D341Med (cell line): Measurements from ENCODE around the gene CCDC61.

Experiments used
- DNase-seq: peaks from one replicate; pipeline ENCODE4 v3.0.0; 2012; ENCODE audit warnings: low spot score

The CCDC61 gene

GRCh38 chr19:46016426-46017094, 21.3 kb downstream of the CCDC61 start:
- DNase-seq, result peak; percentile 96

GRCh38 chr19:46017095-46017429, 21.8 kb downstream of the CCDC61 start:
- DNase-seq, result no peak

- no peak for DNase-seq
Observed at GRCh38 chr19:46017874-46018675, 22.8 kb downstream of the CCDC61 start.

GRCh38 chr19:46018729-46019251, 23.5 kb downstream of the CCDC61 start:
- no peak for DNase-seq

GRCh38 chr19:46019270-46019669, 24.0 kb downstream of the CCDC61 start:
- DNase-seq, result no peak

GRCh38 chr19:46020819-46021125, 25.5 kb downstream of the CCDC61 start:
- DNase-seq, result no peak

- DNase-seq, result no peak
Observed at GRCh38 chr19:46021531-46022041, 26.3 kb downstream of the CCDC61 start.

- DNase-seq, result no peak
Observed at GRCh38 chr19:46022061-46022430, 26.8 kb downstream of the CCDC61 start.

DNA sequence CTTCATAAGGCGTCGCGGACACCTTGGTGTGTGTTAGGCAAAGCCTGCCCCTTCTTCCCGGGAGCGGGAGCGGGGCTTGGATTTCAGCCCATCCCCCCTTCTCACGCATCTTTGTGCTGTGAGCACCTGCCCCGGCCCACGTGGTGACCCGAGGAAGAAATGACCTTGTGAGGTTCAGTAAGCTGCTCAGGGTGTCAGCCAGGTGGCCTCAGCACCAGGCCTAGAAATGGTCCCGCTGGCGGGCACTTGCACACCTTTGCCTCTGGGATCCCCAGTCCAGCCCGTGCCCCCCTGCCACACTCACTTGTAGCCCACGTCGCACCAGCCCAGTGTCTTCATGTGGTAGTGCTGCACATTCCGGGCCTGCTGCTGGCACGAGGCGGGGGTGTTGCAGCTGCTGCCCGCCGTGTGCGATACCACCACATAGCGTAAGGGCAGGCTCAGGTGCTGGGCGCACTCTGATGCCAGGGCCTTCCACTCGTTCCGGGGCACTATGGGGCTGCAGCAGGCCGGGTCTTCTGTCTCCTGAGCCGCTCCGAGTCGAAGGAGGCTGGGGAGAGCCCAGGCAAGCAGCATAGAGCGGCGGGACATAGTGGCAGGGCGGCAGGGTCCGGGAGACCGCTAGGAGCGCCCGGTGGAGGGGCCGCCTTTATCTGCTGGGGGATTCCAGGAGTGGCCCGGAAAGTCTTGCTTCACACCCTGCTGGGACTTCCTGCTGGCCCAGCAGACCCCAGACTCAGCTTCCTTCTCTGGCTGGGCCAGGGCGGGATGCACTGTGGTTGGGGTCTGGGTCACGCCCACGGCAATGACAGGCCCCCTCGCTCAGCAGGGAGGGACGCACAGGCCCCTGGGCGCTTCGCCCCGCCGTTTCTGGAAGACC, 27.4 kb downstream of the CCDC61 start, which contains the start of gene PGLYRP1:
TSS of gene PGLYRP1 (minus strand) at position 623 of the 880 bp plus-strand sequence. CDS start at position 591, 32 bp downstream.
- no peak for DNase-seq

GRCh38 chr19:46023311-46023779, 28.1 kb downstream of the CCDC61 start:
- DNase-seq, result no peak

DNA sequence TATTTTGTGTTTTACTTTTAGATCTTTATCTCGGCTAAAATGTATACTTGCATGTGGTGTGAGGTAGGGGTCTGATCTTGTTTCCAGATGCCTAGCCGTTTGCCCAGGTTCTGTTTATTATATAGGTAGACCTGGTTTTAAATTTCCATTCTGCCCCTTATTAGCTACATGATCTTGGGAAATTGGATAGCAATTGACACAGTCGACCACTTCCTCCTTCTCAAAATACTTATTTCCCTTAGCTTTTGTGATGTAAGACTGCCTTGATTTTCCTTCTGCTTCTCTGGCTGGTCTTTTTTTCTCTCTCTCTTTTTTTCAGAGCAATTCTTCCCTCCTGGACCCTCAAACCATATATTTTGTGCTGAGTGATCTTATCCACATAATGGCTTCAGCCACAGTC, 30.6 kb downstream of the CCDC61 start:
- DNase-seq, result no peak

GRCh38 chr19:46030812-46031550, 35.7 kb downstream of the CCDC61 start:
- DNase-seq, result no peak

- DNase-seq, result no peak
Observed at GRCh38 chr19:46031781-46032596, 36.7 kb downstream of the CCDC61 start.

DNA sequence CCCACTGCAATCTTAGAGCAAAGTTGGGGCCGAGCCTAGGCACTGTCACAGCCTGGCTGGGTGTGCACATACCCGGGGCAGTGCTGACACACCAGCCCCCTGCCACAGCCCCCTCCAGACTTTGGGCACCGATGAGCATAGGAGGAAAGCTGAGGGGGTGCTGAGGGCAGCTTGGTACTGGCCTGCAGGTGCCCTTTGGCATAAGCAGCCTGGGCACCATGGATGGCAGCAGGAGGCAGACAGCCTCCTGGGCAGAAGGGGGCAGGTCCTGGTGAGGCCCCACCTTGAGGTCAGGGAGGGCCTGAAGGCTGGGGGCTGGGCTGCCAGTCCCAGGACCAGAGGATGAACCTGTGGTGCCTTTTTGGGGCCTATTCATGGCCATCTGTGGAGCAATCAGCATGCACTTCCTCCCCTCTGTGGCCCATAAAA, 37.3 kb downstream of the CCDC61 start:
- no peak for DNase-seq

DNA sequence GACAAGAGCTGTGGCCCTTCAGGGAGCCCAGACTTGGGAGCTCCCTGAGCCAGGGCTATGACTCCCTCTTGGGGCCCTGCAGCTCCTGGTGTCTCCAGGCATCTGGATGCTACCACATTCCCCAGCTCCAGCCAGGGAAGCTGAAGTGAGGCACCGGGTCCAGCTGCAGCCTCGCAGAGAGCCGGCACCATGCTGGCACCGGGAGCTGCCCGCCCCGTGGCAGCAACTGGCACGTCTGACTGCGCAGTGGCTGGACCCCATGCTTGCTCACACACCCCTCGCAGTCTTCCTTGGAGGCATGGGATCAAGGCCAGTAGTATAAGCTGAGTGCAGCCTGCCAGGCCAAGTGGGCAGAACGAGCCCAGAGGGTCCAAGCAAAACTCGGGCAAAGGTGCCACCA, 38.1 kb downstream of the CCDC61 start:
- no peak for DNase-seq

DNA sequence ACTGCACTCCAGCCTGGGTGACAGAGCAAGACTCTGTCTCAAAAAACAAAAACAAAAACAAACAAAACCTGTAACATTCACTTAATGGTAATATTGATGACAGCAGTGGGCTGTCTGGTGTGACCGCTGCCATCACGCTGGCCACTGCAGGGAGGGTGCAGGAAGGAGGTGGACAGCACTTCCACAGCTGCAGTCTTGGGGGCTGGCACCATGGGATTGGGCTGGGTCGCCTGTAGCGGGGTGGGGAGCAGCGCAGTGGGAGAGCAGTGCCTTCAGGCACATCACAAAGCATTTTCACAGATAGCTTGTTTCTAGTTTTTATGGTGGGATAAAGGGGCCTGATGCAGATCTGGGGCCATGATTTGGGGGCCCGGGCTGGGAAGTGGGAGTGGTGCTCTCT, 40.3 kb downstream of the CCDC61 start:
- DNase-seq, result no peak

- no peak for DNase-seq
Observed at GRCh38 chr19:46035986-46036743, 40.9 kb downstream of the CCDC61 start.

DNA sequence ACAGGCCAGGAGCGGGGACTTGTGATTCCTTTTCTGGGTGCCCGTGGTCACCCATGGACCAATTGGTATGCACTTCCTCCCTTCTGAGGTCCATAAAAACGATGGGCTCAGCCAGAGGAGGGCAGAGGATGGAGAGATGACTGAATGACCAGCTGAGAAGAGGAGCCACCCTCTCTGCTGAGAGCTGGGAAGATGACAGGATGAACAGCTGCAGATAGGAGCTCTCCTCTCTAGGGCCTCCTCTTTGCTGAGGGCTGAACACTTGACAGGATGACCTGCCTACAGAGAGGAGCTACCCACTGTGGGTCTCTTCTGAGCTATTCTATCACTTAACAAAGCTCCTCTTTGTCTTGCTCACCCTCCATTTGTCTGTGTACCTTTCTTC, 41.5 kb downstream of the CCDC61 start:
- no peak for DNase-seq

- DNase-seq, result no peak
Observed at GRCh38 chr19:46040125-46040524, 44.9 kb downstream of the CCDC61 start.

DNA sequence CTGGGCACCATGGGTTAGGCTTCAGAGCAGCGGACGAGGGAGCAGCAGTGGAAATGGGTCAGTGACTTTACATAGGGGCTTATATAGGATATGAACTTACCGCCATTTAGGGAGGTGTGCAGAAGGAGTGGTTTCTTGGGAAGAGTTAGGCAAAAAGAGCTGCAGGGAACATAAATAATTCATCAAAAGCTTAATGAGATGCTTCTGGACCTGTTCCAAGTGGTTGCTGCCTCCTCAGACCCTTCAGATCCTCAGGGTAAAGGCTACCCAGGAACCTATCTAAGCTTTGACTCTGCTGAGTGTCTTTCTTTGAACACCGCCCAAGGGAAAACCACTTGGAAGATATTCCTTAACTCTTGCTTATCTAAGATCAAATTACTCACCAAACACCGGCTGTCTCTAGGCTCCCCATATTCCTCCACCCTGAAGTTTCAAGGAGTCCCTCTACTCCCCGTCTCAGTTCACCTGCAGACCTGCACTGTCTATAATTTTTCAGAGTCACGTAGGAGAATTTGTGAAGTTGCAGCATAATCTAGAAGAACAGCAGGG, 45.8 kb downstream of the CCDC61 start, which contains the start of gene IGFL4:
TSS of gene IGFL4 (minus strand) at position 51 of the 549 bp plus-strand sequence. CDS start at position 11, 40 bp downstream.
- DNase-seq, result no peak
